Measurements from ENCODE around the gene RAB8B.

- no peak for TF ChIP-seq CTCF (IDR thresholded peaks at IDR 0.05)
- no peak for TF ChIP-seq POLR2A (IDR thresholded peaks at IDR 0.05)
Observed at GRCh38 chr15:63231706-63232105, 42.3 kb downstream of the RAB8B start.
